ENCODE results near the gene LUM.

Gene LUM

DNA sequence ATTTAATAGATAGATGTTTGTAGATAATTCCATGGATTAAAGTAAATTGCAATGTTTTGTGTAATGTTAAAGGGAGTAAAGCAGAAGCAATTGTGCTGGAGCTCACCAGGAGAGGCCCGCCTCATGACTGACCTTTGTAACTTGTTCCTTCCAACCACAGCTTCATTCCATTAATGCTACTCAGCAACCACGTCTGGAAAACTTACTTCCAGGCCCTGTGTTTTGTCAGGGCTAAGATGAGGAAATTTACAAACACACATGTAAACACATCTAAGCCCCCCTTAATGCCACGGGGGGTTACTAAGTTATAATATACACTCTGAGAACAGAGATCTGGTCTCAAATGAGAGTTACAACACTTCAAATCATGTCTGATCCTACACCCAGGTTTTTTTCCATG, 12.4 kb downstream of the LUM start:
- ChIA-PET CTCF (interaction anchor here (0.6 to 4.7 kb wide), 5 partner anchors 10 to 1697 kb away, joined by 3 to 28 read pairs (median 4); no protein-coding TSS in a partner anchor), POLR2A (no interaction called here)
- Histone ChIP-seq H3K4me1 (ENCODE audit: control insufficient read depth, insufficient read depth, low read length) (no peaks in the 10 kb centered on the region), H3K4me3 (ENCODE audit: low read depth, low read length) (no peak overlapping the region), H3K36me3 (ENCODE audit: control insufficient read depth in 2 of 2, insufficient read depth in 1 of 2, low read length in 2 of 2) (no peaks in the 10 kb centered on the region), H3K27ac (ENCODE audit: extremely low read depth, low read depth, low read length) (no peak overlapping the region), H3K9me3 (ENCODE audit: control insufficient read depth, insufficient read depth, low read depth, low read length) (no peaks in the 10 kb centered on the region)
- TF ChIP-seq ZBTB20 (tag by site-specific recombination; IDR thresholded peaks at IDR 0.05) (no peak), KLF10 (tag by site-specific recombination; IDR thresholded peaks at IDR 0.05) (no peak), KLF9 (tag by site-specific recombination; IDR thresholded peaks at IDR 0.05; ENCODE audit: low read depth) (no peak), WT1 (tag by site-specific recombination; IDR thresholded peaks at IDR 0.05) (no peak), SETDB1 (IDR thresholded peaks at IDR 0.05; ENCODE audit: insufficient read length, low read length) (no peak)
- TF ChIP-seq, protein P1, sequence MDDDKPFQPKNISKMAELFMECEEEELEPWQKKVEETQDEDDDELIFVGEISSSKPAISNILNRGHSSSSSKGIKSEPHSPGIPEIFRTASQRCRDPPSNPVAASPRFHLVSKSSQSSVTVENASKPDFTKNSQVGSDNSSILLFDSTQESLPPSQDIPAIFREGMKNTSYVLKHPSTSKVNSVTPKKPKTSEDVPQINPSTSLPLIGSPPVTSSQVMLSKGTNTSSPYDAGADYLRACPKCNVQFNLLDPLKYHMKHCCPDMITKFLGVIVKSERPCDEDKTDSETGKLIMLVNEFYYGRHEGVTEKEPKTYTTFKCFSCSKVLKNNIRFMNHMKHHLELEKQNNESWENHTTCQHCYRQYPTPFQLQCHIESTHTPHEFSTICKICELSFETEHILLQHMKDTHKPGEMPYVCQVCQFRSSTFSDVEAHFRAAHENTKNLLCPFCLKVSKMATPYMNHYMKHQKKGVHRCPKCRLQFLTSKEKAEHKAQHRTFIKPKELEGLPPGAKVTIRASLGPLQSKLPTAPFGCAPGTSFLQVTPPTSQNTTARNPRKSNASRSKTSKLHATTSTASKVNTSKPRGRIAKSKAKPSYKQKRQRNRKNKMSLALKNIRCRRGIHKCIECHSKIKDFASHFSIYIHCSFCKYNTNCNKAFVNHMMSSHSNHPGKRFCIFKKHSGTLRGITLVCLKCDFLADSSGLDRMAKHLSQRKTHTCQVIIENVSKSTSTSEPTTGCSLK (tag by site-specific recombination; IDR thresholded peaks at IDR 0.05): no peak
- TF ChIP-seq, protein P2, sequence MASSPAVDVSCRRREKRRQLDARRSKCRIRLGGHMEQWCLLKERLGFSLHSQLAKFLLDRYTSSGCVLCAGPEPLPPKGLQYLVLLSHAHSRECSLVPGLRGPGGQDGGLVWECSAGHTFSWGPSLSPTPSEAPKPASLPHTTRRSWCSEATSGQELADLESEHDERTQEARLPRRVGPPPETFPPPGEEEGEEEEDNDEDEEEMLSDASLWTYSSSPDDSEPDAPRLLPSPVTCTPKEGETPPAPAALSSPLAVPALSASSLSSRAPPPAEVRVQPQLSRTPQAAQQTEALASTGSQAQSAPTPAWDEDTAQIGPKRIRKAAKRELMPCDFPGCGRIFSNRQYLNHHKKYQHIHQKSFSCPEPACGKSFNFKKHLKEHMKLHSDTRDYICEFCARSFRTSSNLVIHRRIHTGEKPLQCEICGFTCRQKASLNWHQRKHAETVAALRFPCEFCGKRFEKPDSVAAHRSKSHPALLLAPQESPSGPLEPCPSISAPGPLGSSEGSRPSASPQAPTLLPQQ (tag by site-specific recombination; IDR thresholded peaks at IDR 0.05): no peak

DNA sequence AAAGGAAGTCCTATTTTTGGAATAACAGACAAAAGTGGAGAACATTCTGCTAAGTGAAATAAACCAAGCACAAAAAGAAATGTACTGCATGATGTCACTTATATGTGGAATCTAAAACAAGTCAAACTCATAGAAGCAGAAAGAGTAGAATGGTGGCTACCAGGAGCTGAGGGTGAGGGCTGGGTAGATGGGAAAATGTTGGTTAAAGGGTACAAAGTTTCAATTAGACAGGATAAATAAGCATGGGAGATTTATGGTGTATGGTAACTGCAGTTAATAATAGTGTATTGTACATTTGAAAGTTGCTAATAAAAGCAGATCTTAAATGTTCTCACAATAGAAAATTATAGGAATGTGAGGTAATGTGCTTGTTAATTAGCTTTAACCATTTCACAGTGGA, 12.8 kb downstream of the LUM start:
- Histone ChIP-seq H3K4me3 (ENCODE audit: low read depth, low read length) (no peak overlapping the region), H3K9me3 (ENCODE audit: control insufficient read depth, insufficient read depth, low read depth, low read length) (no peaks in the 10 kb centered on the region), H3K36me3 (ENCODE audit: control insufficient read depth in 2 of 2, insufficient read depth in 1 of 2, low read length in 2 of 2) (no peaks in the 10 kb centered on the region), H3K4me1 (ENCODE audit: control insufficient read depth, insufficient read depth, low read length) (no peaks in the 10 kb centered on the region), H3K27ac (ENCODE audit: extremely low read depth, low read depth, low read length) (no peak overlapping the region)
- ChIA-PET CTCF (interaction anchor here (0.6 to 4.7 kb wide), 3 partner anchors 11 to 1470 kb away, joined by 4 to 28 read pairs (median 4); no protein-coding TSS in a partner anchor), POLR2A (no interaction called here)
- TF ChIP-seq ZFP69B (tag by site-specific recombination; IDR thresholded peaks at IDR 0.05) (no peak), ZNF140 (tag by site-specific recombination; IDR thresholded peaks at IDR 0.05) (no peak), SETDB1 (IDR thresholded peaks at IDR 0.05; ENCODE audit: insufficient read length, low read length) (no peak), WT1 (tag by site-specific recombination; IDR thresholded peaks at IDR 0.05) (no peak), ZNF585B (tag by site-specific recombination; IDR thresholded peaks at IDR 0.05) (no peak), ZBTB17 (tag by site-specific recombination; IDR thresholded peaks at IDR 0.05) (no peak), KLF16 (tag by site-specific recombination; IDR thresholded peaks at IDR 0.05) (no peak), MEIS1 (CRISPR knock-in tag; IDR thresholded peaks at IDR 0.05; ENCODE audit: borderline replicate concordance) (no peak), ZNF114 (tag by site-specific recombination; IDR thresholded peaks at IDR 0.05) (no peak), YY2 (tag by site-specific recombination; IDR thresholded peaks at IDR 0.05) (no peak), ZNF514 (tag by site-specific recombination; IDR thresholded peaks at IDR 0.05) (no peak), ZFP37 (tag by site-specific recombination; IDR thresholded peaks at IDR 0.05) (no peak), ZBTB8A (tag by site-specific recombination; IDR thresholded peaks at IDR 0.05) (no peak), ZFHX2 (tag by site-specific recombination; conservative IDR thresholded peaks at IDR 0.05) (no peak), ZNF350 (tag by site-specific recombination; IDR thresholded peaks at IDR 0.05) (no peak), ZNF768 (tag by site-specific recombination; IDR thresholded peaks at IDR 0.05) (no peak), OVOL3 (tag by site-specific recombination; IDR thresholded peaks at IDR 0.05) (no peak)
- TF ChIP-seq, protein P3, sequence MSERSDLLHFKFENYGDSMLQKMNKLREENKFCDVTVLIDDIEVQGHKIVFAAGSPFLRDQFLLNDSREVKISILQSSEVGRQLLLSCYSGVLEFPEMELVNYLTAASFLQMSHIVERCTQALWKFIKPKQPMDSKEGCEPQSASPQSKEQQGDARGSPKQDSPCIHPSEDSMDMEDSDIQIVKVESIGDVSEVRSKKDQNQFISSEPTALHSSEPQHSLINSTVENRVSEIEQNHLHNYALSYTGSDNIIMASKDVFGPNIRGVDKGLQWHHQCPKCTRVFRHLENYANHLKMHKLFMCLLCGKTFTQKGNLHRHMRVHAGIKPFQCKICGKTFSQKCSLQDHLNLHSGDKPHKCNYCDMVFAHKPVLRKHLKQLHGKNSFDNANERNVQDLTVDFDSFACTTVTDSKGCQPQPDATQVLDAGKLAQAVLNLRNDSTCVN (tag by site-specific recombination; optimal IDR thresholded peaks at IDR 0.05): no peak
- TF ChIP-seq, protein P4, sequence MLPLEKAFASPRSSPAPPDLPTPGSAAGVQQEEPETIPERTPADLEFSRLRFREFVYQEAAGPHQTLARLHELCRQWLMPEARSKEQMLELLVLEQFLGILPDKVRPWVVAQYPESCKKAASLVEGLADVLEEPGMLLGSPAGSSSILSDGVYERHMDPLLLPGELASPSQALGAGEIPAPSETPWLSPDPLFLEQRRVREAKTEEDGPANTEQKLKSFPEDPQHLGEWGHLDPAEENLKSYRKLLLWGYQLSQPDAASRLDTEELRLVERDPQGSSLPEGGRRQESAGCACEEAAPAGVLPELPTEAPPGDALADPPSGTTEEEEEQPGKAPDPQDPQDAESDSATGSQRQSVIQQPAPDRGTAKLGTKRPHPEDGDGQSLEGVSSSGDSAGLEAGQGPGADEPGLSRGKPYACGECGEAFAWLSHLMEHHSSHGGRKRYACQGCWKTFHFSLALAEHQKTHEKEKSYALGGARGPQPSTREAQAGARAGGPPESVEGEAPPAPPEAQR (tag by site-specific recombination; IDR thresholded peaks at IDR 0.05): no peak

Data from HEK293 (cell line).